ENCODE measurements around the gene CDH11.

The CDH11 gene

GRCh38 chr16:64907844-64908243, 214.0 kb downstream of the CDH11 start:
- no peak for DNase-seq (ENCODE audit: low spot score)

GRCh38 chr16:64903770-64904169, 218.1 kb downstream of the CDH11 start:
- no peak for DNase-seq (ENCODE audit: low spot score)

- DNase-seq (ENCODE audit: low spot score), result no peak
Observed at GRCh38 chr16:64900517-64900916, 221.3 kb downstream of the CDH11 start.

- no peak for DNase-seq (ENCODE audit: low spot score)
Observed at GRCh38 chr16:64900019-64900418, 221.8 kb downstream of the CDH11 start.

- DNase-seq (ENCODE audit: low spot score), result no peak
Observed at GRCh38 chr16:64898159-64898558, 223.7 kb downstream of the CDH11 start.
